ENCODE data around the gene SLC1A4. TPM values are rescaled to one million over a fixed set of nuclear protein-coding genes. Genes with fewer than 3 reads are reported as not detected.

The SLC1A4 gene
- polyA plus RNA-seq (2012; ENCODE audit: low read depth, missing spikeins), result 25.7 TPM

DNA sequence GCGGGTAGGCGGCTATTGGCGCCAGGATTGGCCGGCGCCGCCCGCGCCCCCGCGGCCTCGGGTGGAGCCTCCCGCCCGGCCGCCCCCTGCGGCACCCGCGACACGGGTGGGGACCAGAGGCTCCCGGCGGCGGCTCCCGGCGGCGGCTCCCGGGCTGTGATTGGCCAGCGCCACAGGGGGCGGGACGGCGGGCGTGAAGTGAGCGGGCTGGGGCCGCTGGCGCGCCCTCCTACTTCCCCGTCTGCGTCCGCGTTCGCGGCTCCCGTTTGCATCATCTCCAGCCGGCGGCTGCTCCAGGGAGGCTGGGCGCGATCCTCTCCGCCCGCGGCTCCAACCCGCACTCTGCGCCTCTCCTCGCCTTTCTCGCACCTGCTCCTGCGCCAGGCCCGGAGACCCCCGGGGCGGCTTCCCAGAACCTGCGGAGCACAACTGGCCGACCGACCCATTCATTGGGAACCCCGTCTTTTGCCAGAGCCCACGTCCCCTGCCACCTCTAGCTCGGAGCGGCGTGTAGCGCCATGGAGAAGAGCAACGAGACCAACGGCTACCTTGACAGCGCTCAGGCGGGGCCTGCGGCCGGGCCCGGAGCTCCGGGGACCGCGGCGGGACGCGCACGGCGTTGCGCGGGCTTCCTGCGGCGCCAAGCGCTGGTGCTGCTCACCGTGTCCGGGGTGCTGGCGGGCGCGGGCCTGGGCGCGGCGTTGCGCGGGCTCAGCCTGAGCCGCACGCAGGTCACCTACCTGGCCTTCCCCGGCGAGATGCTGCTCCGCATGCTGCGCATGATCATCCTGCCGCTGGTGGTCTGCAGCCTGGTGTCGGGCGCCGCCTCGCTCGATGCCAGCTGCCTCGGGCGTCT is at the start of gene SLC1A4:
Gene SLC1A4, plus strand, starts transcription at position 274 of the 856 bp plus-strand sequence. Its CDS starts 245 bp downstream, at position 519.
- peak; percentile 79 for FAIRE-seq

GRCh38 chr2:64941143-64941542 is 48.1 kb upstream of the SLC1A4 start:
- no peak for DNase-seq (ENCODE audit: insufficient read length, low spot score)
- FAIRE-seq, result no peak
- TF ChIP-seq POLR2AphosphoS5 (IDR thresholded peaks at IDR 0.05; ENCODE audit: low read depth, low read length) (no peak), TAF1 (IDR thresholded peaks at IDR 0.05; ENCODE audit: low read depth, low read length) (no peak), POU2F2 (IDR thresholded peaks at IDR 0.05; ENCODE audit: low read depth, low read length) (no peak), PAX5 (IDR thresholded peaks at IDR 0.05; ENCODE audit: insufficient read depth, low read length, severe bottlenecking) (no peak), POLR2A (IDR thresholded peaks at IDR 0.05; ENCODE audit: low read depth, low read length) (no peak), SPI1 (IDR thresholded peaks at IDR 0.05; ENCODE audit: low read depth, low read length) (no peak)

More for the DNA sequence above, at the start of gene SLC1A4:
- DNase-seq (ENCODE audit: insufficient read length, low spot score), result peak; percentile 80
- TF ChIP-seq PAX5 (IDR thresholded peaks at IDR 0.05; ENCODE audit: insufficient read depth, low read length, severe bottlenecking) (no peak), POLR2A (IDR thresholded peaks at IDR 0.05; ENCODE audit: low read depth, low read length) (0 out of 2 replicates have a peak, but pooled peaks have one; percentile 47), POLR2AphosphoS5 (IDR thresholded peaks at IDR 0.05; ENCODE audit: low read depth, low read length) (peak; percentile 6; the same call in 1 of the 2 replicates), TAF1 (IDR thresholded peaks at IDR 0.05; ENCODE audit: low read depth, low read length) (peak; percentile 45; the same call in 1 of the 2 replicates)

- DNase-seq (ENCODE audit: insufficient read length, low spot score), result no peak
- no peak for FAIRE-seq
- TF ChIP-seq TAF1 (IDR thresholded peaks at IDR 0.05; ENCODE audit: low read depth, low read length) (peak; percentile 23; the same call in 1 of the 2 replicates), POU2F2 (IDR thresholded peaks at IDR 0.05; ENCODE audit: low read depth, low read length) (no peak), POLR2A (IDR thresholded peaks at IDR 0.05; ENCODE audit: low read depth, low read length) (no peak), POLR2AphosphoS5 (IDR thresholded peaks at IDR 0.05; ENCODE audit: low read depth, low read length) (no peak), SPI1 (IDR thresholded peaks at IDR 0.05; ENCODE audit: low read depth, low read length) (peak; percentile 17; the same call in 1 of the 2 replicates), PAX5 (IDR thresholded peaks at IDR 0.05; ENCODE audit: insufficient read depth, low read length, severe bottlenecking) (no peak)
These were observed 47.4 kb upstream of the SLC1A4 start for GRCh38 chr2:64941801-64942200.

DNA sequence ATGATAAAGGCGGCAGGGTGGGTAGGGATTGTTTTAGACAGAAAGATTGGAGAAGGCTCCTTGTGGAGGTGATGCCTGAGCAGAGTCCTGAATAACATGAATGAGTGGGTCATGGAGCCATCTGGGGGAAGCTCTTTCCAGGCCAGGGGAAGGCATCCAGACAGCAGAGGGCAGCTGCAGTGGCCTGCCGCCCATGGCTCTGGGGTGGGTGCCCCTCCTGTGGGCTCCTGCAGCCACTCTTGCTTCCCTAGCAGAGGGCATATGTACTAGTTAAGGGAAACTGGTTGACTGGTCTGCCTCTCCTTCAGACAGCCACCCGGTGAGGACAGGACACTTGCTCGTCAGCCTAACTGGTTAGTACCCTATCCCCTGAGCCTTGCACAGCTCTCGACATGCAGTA is 46.5 kb upstream of the SLC1A4 start:
- TF ChIP-seq SPI1 (IDR thresholded peaks at IDR 0.05; ENCODE audit: low read depth, low read length) (no peak), POLR2A (IDR thresholded peaks at IDR 0.05; ENCODE audit: low read depth, low read length) (no peak), POU2F2 (IDR thresholded peaks at IDR 0.05; ENCODE audit: low read depth, low read length) (no peak), PAX5 (IDR thresholded peaks at IDR 0.05; ENCODE audit: insufficient read depth, low read length, severe bottlenecking) (no peak), TAF1 (IDR thresholded peaks at IDR 0.05; ENCODE audit: low read depth, low read length) (no peak), POLR2AphosphoS5 (IDR thresholded peaks at IDR 0.05; ENCODE audit: low read depth, low read length) (no peak)
- no peak for FAIRE-seq

DNA sequence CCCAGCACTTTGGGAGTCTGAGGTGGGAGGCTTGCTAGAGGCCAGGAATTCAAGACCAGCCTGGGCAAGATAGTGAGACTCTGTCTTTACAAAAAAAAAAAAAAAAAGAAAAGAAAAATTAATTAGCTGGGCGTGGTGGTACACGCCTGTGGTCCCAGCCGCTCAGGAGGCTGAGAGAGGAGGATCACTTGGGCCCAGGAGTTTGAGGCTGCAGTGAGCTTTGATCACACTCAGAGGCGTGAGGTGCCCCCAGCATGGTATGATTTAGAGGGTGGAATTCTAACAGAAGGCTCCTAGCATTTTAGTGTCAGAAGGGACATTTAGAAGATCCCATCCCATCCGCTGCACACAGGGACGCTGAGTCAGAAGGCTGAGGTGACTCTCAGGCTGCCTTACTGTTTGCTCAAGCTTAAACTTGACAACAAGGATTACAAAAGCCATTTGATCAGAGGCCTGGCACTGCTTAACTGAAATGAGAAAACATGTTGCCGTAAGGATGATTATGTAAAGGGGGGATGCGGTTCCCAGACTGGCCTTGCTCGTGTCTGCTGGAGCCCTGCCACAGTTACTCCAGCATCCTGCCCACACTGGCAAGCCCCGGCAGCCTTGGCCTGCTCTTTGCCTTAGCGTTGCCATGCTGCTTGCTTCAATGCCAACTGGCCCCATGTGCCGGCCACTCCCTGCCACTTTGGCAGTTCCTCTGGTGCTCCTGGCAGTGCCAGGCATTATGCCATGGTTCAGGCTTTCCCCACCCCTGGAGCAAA is 45.6 kb upstream of the SLC1A4 start:
- DNase-seq (ENCODE audit: insufficient read length, low spot score) (no peak), FAIRE-seq (no peak)
- TF ChIP-seq POLR2AphosphoS5 (IDR thresholded peaks at IDR 0.05; ENCODE audit: low read depth, low read length), result no peak
- no peak for TF ChIP-seq POU2F2 (IDR thresholded peaks at IDR 0.05; ENCODE audit: low read depth, low read length)
- no peak for TF ChIP-seq PAX5 (IDR thresholded peaks at IDR 0.05; ENCODE audit: insufficient read depth, low read length, severe bottlenecking)
- no peak for TF ChIP-seq SPI1 (IDR thresholded peaks at IDR 0.05; ENCODE audit: low read depth, low read length)
- no peak for TF ChIP-seq POLR2A (IDR thresholded peaks at IDR 0.05; ENCODE audit: low read depth, low read length)

More for the DNA sequence above, 46.5 kb upstream of the SLC1A4 start:
- DNase-seq (ENCODE audit: insufficient read length, low spot score), result no peak

- DNase-seq (ENCODE audit: insufficient read length, low spot score) (no peak), FAIRE-seq (no peak)
- TF ChIP-seq TAF1 (IDR thresholded peaks at IDR 0.05; ENCODE audit: low read depth, low read length) (no peak), SPI1 (IDR thresholded peaks at IDR 0.05; ENCODE audit: low read depth, low read length) (no peak), POLR2AphosphoS5 (IDR thresholded peaks at IDR 0.05; ENCODE audit: low read depth, low read length) (no peak), POU2F2 (IDR thresholded peaks at IDR 0.05; ENCODE audit: low read depth, low read length) (no peak), POLR2A (IDR thresholded peaks at IDR 0.05; ENCODE audit: low read depth, low read length) (no peak), PAX5 (IDR thresholded peaks at IDR 0.05; ENCODE audit: insufficient read depth, low read length, severe bottlenecking) (no peak)
These were observed 44.7 kb upstream of the SLC1A4 start for GRCh38 chr2:64944484-64944883.

- DNase-seq (ENCODE audit: insufficient read length, low spot score) (peak; percentile 61), FAIRE-seq (peak; percentile 95)
- TF ChIP-seq POU2F2 (IDR thresholded peaks at IDR 0.05; ENCODE audit: low read depth, low read length) (peak; percentile 70; the same call in 1 of the 2 replicates), TAF1 (IDR thresholded peaks at IDR 0.05; ENCODE audit: low read depth, low read length) (peak; percentile 93), POLR2AphosphoS5 (IDR thresholded peaks at IDR 0.05; ENCODE audit: low read depth, low read length) (peak; percentile 97), SPI1 (IDR thresholded peaks at IDR 0.05; ENCODE audit: low read depth, low read length) (peak; percentile 33; the same call in 1 of the 2 replicates), POLR2A (IDR thresholded peaks at IDR 0.05; ENCODE audit: low read depth, low read length) (peak; percentile 97), PAX5 (IDR thresholded peaks at IDR 0.05; ENCODE audit: insufficient read depth, low read length, severe bottlenecking) (peak; percentile 27)
These were observed 43.0 kb upstream of the SLC1A4 start for GRCh38 chr2:64945973-64946768.

DNA sequence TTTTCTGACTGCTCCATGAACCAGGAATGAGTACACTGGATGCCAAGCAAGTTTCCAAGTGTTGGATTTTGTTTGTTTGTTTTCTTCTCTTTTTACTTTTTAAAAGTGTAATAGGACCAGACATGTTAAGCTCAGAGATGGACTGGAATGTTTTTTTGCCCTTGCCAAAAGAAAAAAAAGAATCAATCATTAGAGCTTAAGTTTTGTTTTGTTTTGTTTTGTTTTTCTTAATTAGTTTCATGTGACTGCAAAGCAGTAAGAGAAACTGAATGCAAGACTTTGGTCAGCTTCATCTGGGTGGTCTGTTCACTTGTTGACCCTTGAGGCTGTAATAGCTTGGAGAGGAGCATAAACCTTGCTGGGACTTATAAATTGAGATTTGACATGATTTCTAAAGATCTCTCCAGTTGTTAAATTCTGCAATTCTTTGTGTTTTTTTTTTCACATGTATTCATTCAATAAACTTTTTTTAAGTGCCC is 42.4 kb upstream of the SLC1A4 start:
- TF ChIP-seq SPI1 (IDR thresholded peaks at IDR 0.05; ENCODE audit: low read depth, low read length), result no peak
- no peak for TF ChIP-seq POLR2A (IDR thresholded peaks at IDR 0.05; ENCODE audit: low read depth, low read length)
- TF ChIP-seq POLR2AphosphoS5 (IDR thresholded peaks at IDR 0.05; ENCODE audit: low read depth, low read length), result no peak
- TF ChIP-seq PAX5 (IDR thresholded peaks at IDR 0.05; ENCODE audit: insufficient read depth, low read length, severe bottlenecking), result no peak
- no peak for TF ChIP-seq TAF1 (IDR thresholded peaks at IDR 0.05; ENCODE audit: low read depth, low read length)
- no peak for TF ChIP-seq POU2F2 (IDR thresholded peaks at IDR 0.05; ENCODE audit: low read depth, low read length)
- FAIRE-seq (no peak), DNase-seq (ENCODE audit: insufficient read length, low spot score) (no peak)
